Karpas-422 (cell line): ENCODE measurements around the gene DMAC2L. TPM values are rescaled to one million over a fixed set of nuclear protein-coding genes. Genes with fewer than 3 reads are reported as not detected.

Experiments used
- DNase-seq: peaks from one replicate; pipeline ENCODE4 v3.0.0-alpha.2; 2015
- H2AFZ ChIP-seq: fragments of 200-600 bp; sonication (generic); 2 replicates; pipeline ENCODE4 v1.6.1; 2014; ENCODE audit warnings: antibody characterized with exemption, low read length, mixed read lengths
- H3K27ac ChIP-seq: fragments of 200-600 bp; sonication (generic); 2 replicates; pipeline ENCODE4 v1.5.1; 2014; ENCODE audit warnings: mild to moderate bottlenecking, low read length, moderate library complexity
- H3K27me3 ChIP-seq: fragments of 200-600 bp; sonication (generic); 2 replicates; pipeline ENCODE4 v1.6.1; 2014; ENCODE audit warnings: low read length, mixed read lengths
- H3K36me3 ChIP-seq: fragments of 200-600 bp; sonication (generic); 2 replicates; pipeline ENCODE4 v1.6.1; 2014; ENCODE audit warnings: low read length, mixed read lengths; ENCODE audit not compliant: insufficient read depth
- H3K4me1 ChIP-seq: fragments of 200-600 bp; sonication (generic); 2 replicates; pipeline ENCODE4 v1.6.1; 2014; ENCODE audit warnings: mild to moderate bottlenecking, low read length, mixed read lengths
- H3K4me2 ChIP-seq: fragments of 200-600 bp; sonication (generic); 2 replicates; pipeline ENCODE4 v1.6.1; 2014; ENCODE audit warnings: low read length, low read depth, mild to moderate bottlenecking; ENCODE audit not compliant: poor library complexity, severe bottlenecking
- H3K4me3 ChIP-seq: fragments of 200-600 bp; sonication (generic); 2 replicates; pipeline ENCODE4 v1.5.1; 2014; ENCODE audit warnings: mild to moderate bottlenecking, antibody characterized with exemption, low read length, mixed read lengths
- H3K79me2 ChIP-seq: fragments of 200-600 bp; sonication (generic); 2 replicates; pipeline ENCODE4 v1.6.1; 2014; ENCODE audit warnings: mild to moderate bottlenecking, low read length, mixed read lengths
- H3K9ac ChIP-seq: fragments of 200-600 bp; sonication (generic); 2 replicates; pipeline ENCODE4 v1.6.0; 2014; ENCODE audit warnings: low read length
- H3K9me2 ChIP-seq: fragments of 200-600 bp; sonication (generic), shearing (Covaris generic); replicated peaks from 2 replicates; pipeline ENCODE4 v1.6.0; 2014; ENCODE audit warnings: mild to moderate bottlenecking, low read length, moderate library complexity; ENCODE audit not compliant: insufficient read depth
- H3K9me3 ChIP-seq: fragments of 300-700, 200-600 bp; sonication (generic); 2 replicates; pipeline ENCODE4 v1.6.1; 2014; ENCODE audit warnings: low read length, mixed read lengths
- H4K20me1 ChIP-seq: fragments of 200-600 bp; sonication (generic); 2 replicates; pipeline ENCODE4 v1.6.1; 2014; ENCODE audit warnings: mild to moderate bottlenecking, antibody characterized with exemption, low read length, low read depth; ENCODE audit not compliant: insufficient read depth
- total RNA-seq: library from RNA; depleted of rRNA; stranded (reverse); fragments of >200 nt; shearing (Covaris generic); gene quantifications from 2 replicates; pipeline ENCODE4 v1.2.3, GENCODE V29; 2014; ENCODE audit warnings: low replicate concordance

DMAC2L gene
- total RNA-seq, 1 experiment from 2014 or later, result 38.6 TPM

GRCh38 chr14:50334211-50334610 lies 22.1 kb downstream of the DMAC2L start:
- Histone ChIP-seq H3K9me3 (no peaks in the 10 kb centered on the region), H3K9me2 (no peaks in the 10 kb centered on the region), H3K27me3 (no peaks in the 10 kb centered on the region), H3K27ac (no peak overlapping the region), H3K4me2 (no peak overlapping the region), H3K4me1 (peaks cover 7% of the 10 kb centered on the region), H2AFZ (no peak overlapping the region), H3K9ac (no peak overlapping the region), H4K20me1 (no peaks in the 10 kb centered on the region), H3K4me3 (no peak overlapping the region), H3K36me3 (peaks cover 15% of the 10 kb centered on the region), H3K79me2 (no peaks in the 10 kb centered on the region)
- no peak for DNase-seq

DNA sequence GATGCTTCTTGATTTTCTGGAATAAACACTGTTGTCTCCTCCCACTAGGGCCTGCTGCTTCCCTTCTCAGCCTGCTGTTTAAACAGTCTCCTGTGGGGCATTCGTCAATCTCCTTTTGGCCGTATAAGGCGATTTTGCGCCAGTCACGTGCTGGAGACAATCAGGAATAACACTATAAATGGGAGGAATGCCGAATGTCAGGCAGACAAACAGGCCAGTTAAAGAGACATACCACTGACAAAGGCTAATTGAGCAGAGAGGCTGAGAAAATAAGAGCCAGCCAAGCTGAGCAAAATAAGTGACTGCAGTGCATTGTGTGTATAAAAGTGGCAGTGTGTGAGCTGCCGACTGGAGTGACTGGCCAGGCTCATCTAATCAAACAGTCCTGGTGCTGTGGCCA lies 23.3 kb downstream of the DMAC2L start:
- DNase-seq, result no peak
- Histone ChIP-seq H2AFZ (no peak overlapping the region), H3K4me2 (no peak overlapping the region), H3K27me3 (no peaks in the 10 kb centered on the region), H3K79me2 (no peaks in the 10 kb centered on the region), H3K36me3 (peaks cover 3% of the 10 kb centered on the region; the same call in 1 of the 2 replicates), H3K9ac (no peak overlapping the region), H3K9me3 (no peaks in the 10 kb centered on the region), H3K4me1 (peaks cover 7% of the 10 kb centered on the region), H3K9me2 (no peaks in the 10 kb centered on the region), H3K27ac (no peak overlapping the region), H3K4me3 (no peak overlapping the region), H4K20me1 (no peaks in the 10 kb centered on the region)

DNA sequence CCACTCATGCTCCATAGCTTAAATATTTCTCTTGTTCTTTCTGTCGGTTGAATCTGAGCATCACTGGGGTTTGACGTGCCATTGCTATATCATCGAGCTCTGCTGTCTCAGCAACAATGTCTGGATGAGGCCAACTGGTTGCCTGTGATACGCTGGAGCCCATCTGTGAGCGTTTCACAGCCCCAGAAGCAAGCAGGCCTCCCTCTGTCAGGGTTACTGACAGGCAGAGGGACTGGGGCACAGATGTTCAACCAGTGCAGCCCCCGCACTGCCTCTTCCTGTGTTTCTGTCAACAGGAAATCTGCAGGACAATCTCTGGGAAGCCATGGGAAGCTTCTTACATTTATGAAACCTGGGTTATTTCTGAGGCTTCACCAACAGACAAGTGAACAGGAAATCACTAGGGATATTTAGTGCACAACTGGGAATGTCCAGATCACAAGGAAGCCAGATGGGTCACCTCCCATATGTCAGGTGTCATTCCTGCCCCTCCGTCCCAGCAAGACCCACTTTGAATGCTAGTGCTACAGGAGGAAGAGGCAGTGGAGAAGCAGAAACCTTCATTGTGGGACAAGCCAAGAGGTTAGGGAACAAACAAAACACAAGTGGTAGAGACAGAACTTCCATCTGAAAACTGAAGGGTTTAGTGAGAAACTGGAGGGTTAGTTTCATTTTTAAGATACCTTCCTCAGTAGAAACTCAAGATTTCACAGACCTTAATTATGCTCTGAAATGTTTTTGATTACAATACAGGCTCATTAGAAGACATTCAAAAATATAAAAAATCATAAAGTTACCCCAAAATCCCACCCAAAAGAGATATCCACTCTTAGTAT lies 24.1 kb downstream of the DMAC2L start:
- Histone ChIP-seq H3K36me3 (no peaks in the 10 kb centered on the region), H3K79me2 (no peaks in the 10 kb centered on the region), H2AFZ (no peak overlapping the region), H4K20me1 (no peaks in the 10 kb centered on the region), H3K4me1 (peaks cover 7% of the 10 kb centered on the region), H3K9ac (no peak overlapping the region), H3K27me3 (no peaks in the 10 kb centered on the region), H3K4me3 (no peak overlapping the region), H3K4me2 (peak overlapping the region; percentile 7), H3K9me2 (no peaks in the 10 kb centered on the region), H3K27ac (no peak overlapping the region), H3K9me3 (no peaks in the 10 kb centered on the region)
- DNase-seq, result no peak

DNA sequence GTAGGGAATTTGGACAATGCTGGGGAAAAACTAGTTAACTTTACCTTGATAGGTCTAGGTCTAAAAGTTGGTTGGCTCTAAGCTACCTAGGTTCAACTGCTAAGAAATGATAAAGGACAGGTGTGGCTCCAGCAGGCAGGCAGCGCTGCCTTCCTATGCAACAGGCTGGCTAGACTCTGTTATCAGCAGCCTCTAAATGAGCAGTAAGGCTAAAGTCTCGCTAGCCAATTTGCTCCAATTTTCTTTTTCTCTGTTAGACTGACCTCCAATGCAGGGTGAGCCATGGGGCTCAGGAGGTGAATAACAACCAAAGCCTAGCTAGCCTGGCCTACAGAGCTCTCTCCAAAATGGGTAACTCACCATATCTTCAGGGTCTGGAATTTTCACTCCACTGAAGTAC lies 26.5 kb downstream of the DMAC2L start:
- Histone ChIP-seq H3K9me3 (no peaks in the 10 kb centered on the region), H2AFZ (no peak overlapping the region), H3K4me1 (peaks cover 23% of the 10 kb centered on the region), H4K20me1 (no peaks in the 10 kb centered on the region), H3K27ac (no peak overlapping the region), H3K9me2 (no peaks in the 10 kb centered on the region), H3K79me2 (no peaks in the 10 kb centered on the region), H3K9ac (no peak overlapping the region), H3K27me3 (no peaks in the 10 kb centered on the region), H3K4me3 (no peak overlapping the region), H3K36me3 (no peaks in the 10 kb centered on the region), H3K4me2 (no peak overlapping the region)
- no peak for DNase-seq

DNA sequence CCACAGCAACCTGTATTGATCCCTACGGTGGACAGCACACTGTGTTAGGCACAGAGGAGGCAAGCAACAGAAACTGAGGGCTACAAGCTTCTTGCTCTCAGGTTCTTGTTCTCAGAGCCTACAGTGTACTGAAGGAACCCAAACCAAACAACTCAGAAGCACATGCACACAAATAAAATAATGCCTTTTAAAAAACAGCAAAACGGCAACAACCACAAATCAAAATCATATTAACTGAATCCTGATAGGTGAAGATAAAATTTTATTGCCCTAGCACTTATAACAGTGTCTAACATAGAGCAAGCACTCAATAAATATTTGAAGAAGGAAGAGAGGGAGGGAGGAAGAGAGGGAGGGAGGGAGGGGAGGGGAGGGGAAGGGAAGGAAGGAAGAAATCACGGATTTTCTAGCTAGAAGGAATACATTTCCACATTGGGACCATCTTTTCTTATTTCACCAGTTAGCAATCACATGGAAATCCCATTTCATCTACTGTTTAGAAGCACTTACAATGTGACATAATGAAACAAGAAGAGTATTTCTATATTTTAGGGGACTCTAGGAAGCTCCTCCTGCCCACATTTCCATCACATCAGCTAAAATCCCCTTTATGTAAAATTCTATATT lies 27.2 kb downstream of the DMAC2L start:
- no peak for DNase-seq
- Histone ChIP-seq H3K36me3 (no peaks in the 10 kb centered on the region), H3K4me3 (no peak overlapping the region), H3K79me2 (no peaks in the 10 kb centered on the region), H3K27ac (no peak overlapping the region), H3K4me1 (peaks cover 27% of the 10 kb centered on the region), H3K9me2 (no peaks in the 10 kb centered on the region), H3K9ac (no peak overlapping the region), H2AFZ (no peak overlapping the region), H3K4me2 (no peak overlapping the region), H3K27me3 (no peaks in the 10 kb centered on the region), H4K20me1 (no peaks in the 10 kb centered on the region), H3K9me3 (no peaks in the 10 kb centered on the region)

DNA sequence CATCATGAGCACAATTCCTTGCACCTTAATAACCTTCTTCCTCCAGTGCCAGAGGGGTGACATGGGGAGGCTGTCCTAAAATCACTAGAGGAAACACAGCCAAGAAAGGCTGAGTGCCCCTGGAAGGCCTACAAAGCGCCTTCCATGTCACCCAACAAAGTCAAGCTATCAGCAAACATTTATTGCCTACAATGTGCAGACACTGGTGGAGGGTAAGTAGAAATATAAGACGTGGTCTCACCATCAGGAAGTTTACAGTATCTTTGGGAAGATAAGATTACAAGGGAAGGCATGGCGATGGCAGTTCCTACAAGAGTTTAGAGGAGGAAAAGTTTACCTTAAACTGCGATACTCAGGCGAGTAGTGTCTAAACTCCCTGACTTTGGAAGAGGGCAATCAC lies 27.9 kb downstream of the DMAC2L start:
- Histone ChIP-seq H3K4me1 (peaks cover 30% of the 10 kb centered on the region), H3K36me3 (no peaks in the 10 kb centered on the region), H3K27me3 (no peaks in the 10 kb centered on the region), H3K27ac (no peak overlapping the region), H3K9me2 (no peaks in the 10 kb centered on the region), H3K79me2 (no peaks in the 10 kb centered on the region), H3K4me3 (no peak overlapping the region), H3K9me3 (no peaks in the 10 kb centered on the region), H3K9ac (no peak overlapping the region), H2AFZ (no peak overlapping the region), H3K4me2 (no peak overlapping the region), H4K20me1 (no peaks in the 10 kb centered on the region)
- DNase-seq, result no peak

- H3K4me3 ChIP-seq, result no peak overlapping the region
- peaks cover 33% of the 10 kb centered on the region for H3K4me1 ChIP-seq
- no peak overlapping the region for H2AFZ ChIP-seq
- H3K79me2 ChIP-seq, result no peaks in the 10 kb centered on the region
- no peaks in the 10 kb centered on the region for H3K36me3 ChIP-seq
- no peaks in the 10 kb centered on the region for H3K9me3 ChIP-seq
- H3K27ac ChIP-seq, result no peak overlapping the region
- no peak overlapping the region for H3K9ac ChIP-seq
- peak; percentile 65 for DNase-seq
- no peaks in the 10 kb centered on the region for H3K27me3 ChIP-seq
- H4K20me1 ChIP-seq, result no peaks in the 10 kb centered on the region
- H3K4me2 ChIP-seq, result no peak overlapping the region
- H3K9me2 ChIP-seq, result no peaks in the 10 kb centered on the region
These were observed 28.8 kb downstream of the DMAC2L start for GRCh38 chr14:50340963-50341362.

GRCh38 chr14:50342221-50343078 lies 30.3 kb downstream of the DMAC2L start:
- Histone ChIP-seq H3K4me3 (peak overlapping the region; percentile 28), H3K36me3 (no peaks in the 10 kb centered on the region), H3K27ac (no peak overlapping the region), H3K4me2 (peak overlapping the region; percentile 51), H3K9me3 (no peaks in the 10 kb centered on the region), H3K27me3 (no peaks in the 10 kb centered on the region), H3K9ac (peak overlapping the region; percentile 42), H4K20me1 (no peaks in the 10 kb centered on the region), H2AFZ (no peak overlapping the region), H3K4me1 (peaks cover 27% of the 10 kb centered on the region), H3K9me2 (no peaks in the 10 kb centered on the region), H3K79me2 (no peaks in the 10 kb centered on the region)
- peak; percentile 80 for DNase-seq
